GM19463 (cell line): ENCODE data around the gene LCP2.
A peak's percentile ranks its signal among the peaks of the same experiment; 100 is the strongest.

ENCODE experiments used
- ATAC-seq: cut with Tn5 transposase; IDR thresholded peaks from one replicate; pipeline ENCODE4 v1.9.1; 2021; ENCODE audit warnings: mild to moderate bottlenecking, moderate library complexity; ENCODE audit not compliant: unreplicated experiment

The LCP2 gene

DNA sequence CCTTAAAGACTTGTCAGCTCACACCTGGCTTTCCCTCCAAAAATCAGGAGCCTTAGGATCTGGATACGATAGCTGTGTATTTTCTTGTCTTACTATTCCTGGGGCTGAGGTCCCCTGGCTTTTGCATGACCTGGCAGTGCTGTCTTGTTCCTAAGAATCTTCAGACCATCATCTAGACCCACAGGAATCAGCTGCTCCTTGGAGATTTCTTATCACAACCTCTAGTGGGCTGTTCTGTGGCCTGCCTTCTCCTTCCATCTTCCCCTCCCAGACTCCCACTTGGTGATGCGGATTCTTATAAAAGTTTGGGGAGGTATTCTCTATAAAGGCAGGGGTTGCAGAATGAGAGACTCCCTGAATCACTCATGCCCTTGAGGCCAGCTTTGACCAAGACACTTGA lies 21.4 kb downstream of the LCP2 start:
- no peak for ATAC-seq

DNA sequence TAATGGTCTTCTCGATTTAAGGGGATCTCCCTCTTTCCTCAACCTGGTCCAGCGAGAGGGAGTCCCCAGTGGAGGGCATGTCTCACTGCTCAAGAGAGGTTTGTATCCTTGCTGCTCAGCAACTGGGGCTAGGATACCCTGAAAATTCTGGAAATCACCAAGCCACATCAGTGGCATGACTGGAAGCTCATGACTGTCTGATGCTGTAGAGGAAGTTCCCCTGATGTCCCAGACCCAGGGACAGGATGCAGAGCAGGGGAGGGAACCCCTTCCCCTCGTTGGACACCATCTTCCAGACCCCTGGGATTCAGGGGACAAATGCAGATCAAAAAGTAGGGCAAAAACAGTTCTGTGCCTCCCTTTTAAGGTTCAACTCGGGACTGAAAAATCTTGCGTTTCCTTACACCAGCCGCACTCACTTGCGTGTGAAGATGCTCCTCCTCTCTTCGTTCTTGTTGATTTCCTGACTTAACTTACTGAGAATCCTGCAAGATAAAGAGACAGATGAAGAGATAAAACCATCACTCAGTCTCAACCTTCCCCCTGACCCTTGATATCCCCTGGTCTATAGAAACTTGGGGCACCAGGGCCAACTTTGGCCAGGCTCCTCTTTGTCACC lies 22.1 kb downstream of the LCP2 start:
- no peak for ATAC-seq

DNA sequence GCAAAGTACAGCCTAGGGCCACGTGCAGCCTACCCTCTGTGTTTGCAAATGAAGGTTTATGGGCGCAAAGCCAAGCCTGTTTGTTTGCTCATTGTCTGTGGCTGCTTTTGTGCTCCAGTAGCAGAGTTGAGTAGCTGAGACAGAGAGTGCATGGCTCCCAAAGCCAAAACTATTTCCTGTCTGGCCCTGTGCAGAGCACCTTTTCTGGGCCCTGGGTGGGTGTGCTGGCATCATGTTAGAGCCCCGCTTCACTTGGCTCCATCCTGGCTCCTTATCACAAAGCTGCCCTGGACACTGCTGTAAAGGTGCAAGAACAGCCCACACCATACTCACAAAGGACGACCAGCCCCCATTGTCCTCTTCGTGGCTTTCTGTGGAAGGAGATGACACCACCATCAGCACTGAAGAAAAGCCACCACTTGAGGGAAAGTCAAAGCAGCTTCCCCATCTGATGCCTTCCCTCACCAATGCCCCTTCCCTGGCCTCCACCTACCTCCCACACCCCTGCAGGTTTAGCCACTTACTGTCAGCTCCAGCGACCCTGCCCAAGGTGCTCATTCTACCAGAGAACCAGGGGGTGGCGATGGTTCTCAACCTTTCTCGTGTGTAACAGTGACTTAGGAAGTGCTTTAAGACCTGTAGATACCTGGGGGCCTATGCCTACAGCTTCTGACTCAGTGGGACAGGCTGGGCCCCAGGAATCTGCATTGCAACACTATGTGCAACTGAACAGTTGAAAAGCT lies 23.4 kb downstream of the LCP2 start:
- ATAC-seq = no peak

DNA sequence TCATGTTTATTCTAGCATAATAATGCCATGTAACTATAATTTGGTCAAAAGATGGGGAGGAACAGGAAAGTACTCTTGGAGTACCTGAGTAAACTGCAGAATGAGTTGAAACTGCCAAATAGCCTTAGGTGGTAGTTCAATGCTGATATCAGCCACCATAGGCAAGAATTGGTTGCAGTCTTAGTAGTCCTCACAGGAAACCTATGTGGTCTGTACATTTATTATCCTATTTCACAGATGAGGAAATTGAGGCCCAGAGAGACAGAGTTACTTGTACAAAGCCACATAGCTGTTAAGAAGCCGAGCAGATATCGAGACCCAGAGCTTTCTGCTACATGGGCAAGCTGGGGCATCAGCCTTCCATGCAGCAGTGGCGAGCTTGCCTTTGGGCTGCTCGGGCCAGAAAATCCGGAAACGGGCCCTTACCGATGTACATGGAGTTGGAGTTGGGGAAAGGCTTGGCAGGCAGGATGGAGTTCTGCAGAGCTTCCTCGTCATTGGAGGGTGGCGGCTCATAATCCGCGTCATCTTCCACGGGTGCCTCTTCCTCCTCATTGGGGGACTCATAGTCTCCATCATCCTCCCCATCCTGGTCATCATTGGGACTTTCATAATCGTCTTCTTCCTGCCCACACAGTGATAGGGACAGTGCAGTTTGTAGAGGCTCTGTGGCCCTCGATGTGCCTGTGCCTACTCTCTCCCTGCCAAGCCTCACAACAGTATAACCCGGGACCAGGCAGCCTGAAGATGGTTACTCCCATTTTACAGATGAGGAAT lies 27.1 kb downstream of the LCP2 start:
- ATAC-seq = no peak

DNA sequence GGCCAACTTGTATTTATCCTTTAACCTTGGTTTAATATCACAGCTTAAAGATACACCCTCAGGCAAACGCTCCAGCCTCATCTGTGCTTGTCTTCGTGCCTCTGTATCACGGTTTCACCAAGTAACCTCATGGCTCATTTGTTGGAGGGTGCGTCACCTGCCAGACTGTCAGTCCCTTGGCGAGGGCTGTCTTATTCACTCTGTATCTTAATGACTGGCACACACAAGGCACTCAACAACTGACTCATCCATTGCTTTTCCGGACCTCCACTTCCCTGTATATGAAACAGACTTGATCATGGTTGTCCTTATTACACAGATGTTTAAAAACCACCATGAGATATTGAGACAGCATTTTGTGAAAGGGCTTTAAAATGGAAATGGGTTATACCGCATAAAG lies 28.0 kb downstream of the LCP2 start:
- no peak for ATAC-seq

DNA sequence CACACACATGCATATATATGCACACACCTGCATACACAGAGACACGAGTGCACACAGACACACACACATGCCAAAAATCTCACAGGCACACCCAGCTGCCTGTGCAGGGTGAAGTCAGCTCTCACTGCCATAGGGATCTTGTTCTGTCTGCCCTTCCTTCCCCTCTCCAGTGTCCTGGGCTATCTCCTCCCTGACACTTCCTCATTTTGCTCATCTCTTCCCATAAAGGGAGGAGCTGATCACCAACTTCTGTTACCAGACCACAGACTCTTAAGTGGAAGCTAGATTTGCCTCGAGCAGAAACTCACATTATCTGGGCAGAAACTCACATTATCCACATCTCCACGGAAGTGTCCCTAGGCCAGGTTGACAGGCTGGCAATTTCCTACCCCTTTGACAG lies 28.7 kb downstream of the LCP2 start:
- no peak for ATAC-seq

DNA sequence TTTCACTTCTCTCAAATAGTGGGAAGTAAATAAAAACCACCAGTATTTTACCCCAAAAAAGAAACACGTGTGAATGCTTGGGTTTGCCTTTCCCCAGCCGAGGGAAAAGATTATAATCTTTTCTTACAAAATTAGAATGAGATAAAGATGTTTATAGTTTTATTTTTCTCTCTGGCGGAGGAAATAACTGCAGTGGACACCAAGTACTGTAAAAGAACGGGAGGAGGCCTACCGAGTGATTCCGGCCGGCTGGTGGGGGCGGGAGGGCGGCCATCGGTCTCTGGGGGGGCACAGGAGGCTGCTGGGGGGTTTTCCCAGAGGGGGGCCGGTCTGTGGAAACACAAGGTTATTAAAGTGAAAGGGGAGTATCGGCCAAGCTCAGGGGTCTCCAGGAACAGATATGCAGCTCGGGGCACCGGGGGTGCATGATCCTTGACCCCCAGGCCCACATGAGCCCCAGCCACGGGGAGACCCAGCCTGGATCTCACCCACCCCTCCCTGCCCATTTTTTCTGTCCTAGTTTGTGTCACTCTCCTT lies 29.4 kb downstream of the LCP2 start:
- no peak for ATAC-seq

DNA sequence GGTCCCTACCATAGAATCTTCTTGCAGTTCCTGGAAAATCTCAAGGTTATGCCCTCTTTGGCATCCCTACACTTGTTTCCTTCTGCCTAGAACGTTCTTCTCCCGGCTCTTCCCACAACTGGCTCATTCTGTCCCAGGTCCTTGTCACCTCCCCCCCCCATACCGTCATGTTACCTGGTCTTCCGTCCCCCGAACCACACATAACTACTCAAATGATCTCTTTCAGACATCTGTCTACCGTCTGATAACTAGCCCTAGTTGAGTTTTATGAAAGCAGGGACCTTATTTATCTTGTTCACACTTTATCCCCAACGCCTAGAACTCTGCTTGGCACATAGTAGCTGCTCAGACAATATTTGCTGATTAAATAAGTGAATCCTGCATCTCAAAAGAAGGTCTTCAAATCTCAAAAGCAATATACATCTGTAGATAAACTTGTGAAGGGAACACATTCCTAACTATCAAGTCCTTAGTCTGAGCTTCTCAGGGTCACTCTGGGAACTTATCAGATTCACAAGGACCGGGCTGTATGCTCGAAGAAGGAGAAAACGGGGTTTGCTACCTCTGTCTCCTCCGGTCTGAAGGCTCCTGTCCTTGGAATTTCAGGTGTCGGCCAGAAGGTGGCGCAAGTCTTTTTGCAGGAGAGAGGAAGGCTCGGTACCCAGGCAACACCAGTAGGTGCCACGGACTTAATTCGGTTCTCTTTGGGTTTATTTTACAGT lies 30.0 kb downstream of the LCP2 start:
- peak; percentile 89 for ATAC-seq

DNA sequence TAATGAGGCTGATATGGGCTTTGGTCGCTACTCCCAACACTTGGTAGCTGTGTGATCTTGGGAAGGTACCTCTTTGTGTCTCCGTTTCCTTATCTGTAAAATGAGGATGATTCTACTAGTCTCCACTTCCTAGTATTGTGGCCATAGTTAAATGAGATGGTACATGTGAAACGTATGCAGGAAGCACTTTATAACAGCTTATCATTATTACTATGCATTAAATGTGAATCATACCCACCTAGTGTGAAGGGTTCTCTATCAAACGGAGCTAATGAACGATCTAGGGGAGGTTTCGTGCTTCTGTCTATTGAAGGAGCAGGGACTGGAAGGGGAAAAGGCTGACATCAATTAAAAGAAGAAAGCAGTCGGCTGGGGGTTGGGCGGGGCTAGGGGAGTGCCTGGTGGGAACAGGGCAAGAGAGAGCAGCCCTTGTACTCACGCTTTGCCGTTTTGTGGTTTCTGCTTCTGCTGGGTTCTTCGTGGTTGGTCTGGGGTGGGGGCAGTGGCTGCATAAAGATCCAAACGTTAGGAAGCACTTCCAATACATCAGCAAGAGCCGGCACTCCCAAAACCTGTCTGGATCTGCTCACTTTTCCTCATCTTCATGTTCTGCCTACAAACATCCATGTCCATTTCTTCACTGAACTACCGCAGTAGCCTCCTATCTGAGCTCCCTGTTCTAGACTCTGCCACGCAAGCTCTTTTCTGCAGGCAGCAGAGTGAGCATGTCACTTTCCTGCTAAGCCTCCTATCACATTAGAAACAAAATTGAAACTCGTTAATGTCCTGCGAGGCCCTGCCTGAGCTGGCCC lies 30.8 kb downstream of the LCP2 start:
- ATAC-seq = no peak

DNA sequence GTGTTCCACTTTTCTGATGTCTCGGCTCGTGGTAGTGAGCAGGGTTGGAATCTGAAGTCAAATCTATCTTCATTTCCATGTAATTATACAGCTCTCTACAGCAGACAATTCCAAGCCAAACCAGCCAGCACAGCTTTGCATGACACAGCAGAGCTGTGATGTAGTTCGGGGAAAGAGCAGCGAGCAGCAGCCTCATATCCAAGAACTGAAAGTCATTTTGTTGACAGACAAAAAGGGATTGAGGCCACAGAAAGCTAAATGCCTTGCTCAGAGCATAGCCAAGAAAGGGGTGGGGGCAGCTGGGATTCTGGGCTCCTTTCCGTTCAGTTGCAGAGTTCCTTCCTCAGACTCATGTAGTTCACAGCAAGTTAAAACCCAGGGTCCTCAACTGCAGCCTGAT lies 32.1 kb downstream of the LCP2 start:
- no peak for ATAC-seq

DNA sequence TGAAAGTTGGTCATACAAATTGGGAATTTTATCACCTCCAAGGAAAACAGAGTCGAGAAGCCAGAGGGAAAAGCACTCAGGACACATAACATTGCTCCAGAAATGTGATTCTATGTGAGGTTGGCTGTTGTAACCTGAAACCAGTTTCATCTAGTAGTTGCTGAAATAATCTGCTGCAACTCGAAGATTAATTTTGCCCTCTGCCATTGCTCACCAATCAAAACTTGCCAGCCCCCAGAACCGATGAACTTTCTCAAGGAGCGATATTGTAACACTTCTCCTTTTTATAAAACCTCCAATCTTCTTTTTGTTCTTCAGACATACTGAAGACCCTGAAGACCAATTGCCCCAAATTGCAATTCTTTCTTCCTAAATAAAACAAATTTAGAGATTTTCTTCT lies 33.7 kb downstream of the LCP2 start:
- no peak for ATAC-seq

DNA sequence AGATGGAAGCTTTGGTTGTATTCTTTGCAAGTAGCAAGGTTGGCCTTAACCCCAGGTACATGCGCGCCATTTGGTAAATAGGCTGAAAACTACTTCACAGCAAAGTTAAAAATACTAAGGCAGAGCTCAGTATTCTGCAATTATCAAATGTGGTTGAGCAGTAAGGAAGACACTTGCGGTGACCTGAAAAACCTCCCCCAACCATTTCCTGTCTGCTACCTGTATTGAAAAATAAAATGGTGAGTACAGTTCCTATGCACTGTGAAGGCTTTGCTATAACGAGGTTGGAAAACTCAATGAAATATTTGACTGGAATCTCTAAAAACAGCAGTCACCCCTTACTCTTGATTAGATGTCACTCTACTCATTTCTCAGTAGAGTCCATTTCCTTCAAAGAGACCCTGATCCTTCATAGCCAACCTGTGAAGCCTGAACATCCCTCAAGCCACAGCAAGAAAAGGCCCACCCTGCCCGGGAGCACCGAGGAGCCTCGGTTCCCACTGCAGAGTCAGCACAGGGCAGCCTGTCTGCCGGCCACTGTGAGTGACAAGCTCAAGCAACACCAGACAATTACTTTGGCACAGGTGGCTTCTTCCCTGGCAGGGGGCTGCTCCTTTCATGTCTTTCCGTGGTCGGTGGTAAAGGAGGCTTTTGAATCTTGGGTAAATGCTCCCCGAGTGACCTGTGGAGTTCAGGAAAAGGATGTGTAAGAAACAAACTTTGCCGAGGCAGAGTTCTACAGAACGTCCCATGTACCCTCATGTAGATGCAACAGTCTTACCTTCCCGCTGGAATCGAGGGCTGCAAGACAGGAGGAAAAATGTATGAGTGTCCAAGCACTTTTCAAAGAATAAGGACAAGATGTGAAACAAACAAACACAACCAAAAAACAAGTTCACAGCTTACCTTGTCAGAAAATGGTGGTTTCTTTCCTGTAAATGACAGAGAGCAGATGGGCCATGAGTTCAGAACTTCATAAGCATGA lies 35.2 kb downstream of the LCP2 start:
- no peak for ATAC-seq

DNA sequence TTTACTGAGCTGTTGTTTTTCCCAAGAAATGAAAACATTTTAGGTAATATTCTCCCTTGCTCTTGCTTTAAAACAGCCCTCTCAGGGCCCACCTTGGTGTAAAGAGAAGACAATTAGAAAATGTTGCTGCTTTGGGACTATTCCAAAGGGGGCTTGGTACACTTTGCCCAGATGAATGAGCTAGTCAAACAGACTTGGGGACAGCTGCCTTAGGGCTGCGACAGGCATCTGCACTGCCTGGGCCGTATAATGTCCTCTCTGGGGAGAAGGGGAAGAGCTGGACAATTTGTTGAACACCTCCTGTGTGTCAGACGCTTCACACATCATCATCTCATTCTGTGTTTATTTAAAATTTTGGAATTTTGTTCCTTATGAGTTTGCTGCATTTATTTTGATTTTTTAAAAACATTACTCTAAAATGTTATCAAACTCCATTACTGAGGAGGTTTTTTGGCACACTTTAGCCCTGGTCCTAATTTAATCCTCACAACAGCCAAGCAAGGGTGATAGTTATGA lies 36.0 kb downstream of the LCP2 start:
- no peak for ATAC-seq

DNA sequence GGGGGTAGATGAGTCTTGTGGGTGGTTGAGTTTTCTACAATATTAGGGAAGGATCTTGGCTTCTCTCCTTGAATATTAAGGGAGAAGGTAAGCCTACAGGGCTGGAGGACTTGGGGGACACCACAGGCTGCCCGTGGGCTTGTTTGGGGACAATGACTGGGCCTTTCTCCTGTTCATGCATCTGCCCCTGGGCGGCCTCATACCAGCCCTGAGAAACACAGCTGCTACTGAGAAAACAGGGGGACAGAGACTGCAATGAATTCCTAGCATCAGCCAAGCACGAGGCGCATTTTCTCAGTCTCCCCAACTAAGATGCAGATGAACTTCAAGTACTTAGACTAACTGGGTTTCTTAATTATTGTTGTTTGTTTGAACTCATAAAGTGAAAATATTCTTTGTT lies 40.2 kb downstream of the LCP2 start:
- ATAC-seq = no peak

DNA sequence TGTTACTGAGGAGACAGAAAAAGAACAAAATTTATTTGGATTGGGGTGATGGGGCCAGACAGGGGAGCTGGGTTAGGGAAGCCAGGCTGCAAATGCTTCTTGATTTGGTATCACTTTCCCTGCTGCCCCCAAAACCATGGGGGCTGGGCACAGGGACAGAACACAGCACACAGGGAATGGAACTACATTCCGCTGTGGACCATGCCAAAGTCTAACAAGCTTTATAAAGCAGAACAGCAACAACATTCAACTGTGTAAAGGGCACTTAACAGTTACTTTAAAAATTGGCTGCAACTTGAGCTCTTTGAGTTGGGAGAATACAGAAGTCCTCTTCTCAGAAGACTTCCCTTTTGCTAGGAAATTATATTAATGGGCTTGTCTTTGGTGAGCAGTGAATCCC lies 41.0 kb downstream of the LCP2 start:
- no peak for ATAC-seq

DNA sequence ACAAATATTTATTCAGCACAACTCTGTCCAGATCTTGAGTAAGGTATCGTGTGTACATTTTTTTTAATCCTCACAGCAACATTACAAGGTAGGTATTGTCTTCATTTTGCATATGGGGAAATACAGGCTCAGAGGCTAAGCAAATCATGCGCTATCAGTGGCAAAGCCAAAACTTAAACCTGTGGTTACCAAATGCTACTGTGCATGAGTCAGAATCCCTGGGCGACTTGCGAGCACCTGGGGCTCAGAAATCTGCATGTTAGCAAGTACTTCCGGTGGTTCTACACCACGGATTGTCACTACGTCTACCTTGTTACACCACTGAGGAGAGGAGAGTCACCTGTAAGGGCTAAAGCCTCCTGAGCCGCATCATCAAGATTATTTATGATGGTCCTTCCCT lies 43.5 kb downstream of the LCP2 start:
- ATAC-seq = peak; percentile 98

DNA sequence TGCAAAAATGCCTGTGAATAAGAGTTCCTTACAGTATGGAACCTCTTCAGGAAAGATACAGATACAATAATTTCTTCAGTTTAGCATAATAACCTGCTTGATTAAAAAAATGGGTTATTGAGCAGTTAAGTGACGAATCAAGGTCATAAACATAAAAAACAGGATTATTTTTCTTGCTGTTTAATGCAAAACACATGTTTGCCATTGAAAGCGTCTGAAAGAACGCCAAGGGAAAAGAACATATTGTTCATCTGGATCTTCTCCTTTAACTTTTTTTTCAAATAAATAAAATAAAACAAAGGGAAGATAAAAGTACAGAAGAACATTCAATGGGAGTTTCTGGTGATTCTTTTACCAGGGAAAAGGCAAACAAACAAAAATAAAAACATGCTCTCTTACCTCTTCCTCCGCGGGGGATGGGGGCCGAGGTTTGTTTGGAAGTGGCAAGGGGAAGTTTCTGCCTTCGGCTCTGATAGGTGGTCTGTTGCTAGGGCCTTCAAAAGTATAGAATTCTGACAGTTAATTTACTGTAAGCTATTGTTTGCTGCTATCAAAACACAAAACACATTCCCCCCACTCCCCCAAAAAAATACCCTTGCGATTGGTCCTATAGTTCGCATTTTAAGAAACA lies 44.7 kb downstream of the LCP2 start:
- no peak for ATAC-seq

DNA sequence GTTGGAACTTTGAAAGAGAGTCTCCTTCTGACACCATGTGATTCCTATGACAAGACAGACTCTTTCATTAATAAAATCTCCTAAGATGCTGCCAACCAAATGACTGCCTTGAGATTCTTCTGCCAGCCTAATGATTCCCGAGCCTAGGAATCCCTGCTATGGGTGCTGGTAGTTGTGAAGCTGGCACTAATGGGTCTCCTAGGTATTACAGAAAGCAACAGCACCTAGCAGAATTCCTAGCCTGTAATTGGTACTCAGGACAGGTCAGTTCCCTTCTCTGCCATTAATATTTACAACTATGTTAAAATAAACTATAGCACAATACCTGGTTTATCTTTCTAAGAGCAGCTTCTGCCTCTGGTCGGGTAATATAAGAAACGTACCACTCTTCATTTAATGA lies 45.5 kb downstream of the LCP2 start:
- no peak for ATAC-seq

DNA sequence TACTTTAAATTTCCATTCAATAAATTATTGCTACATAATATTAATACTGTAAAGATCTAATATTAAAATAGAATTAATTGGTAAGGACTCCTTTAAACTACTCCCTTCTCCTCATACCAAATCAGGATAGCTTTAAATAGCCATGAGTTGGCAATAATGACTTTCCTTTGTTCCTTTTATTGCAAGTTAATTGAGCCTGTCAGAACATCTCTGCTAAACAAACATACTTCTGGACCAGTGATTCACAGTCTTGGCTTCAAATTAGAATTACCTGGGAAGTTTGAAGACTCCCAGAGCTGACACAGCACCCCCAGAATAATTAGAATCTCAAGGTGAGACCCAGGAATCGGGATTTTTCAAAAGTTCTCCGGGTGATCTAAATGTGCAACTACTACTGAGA lies 46.1 kb downstream of the LCP2 start:
- ATAC-seq = no peak
